Effector memory CD4-positive, alpha-beta T cell (primary cell): ENCODE data around the gene BTBD9.

Experiments
- DNase-seq, 3 donors: peaks; one replicate each; pipeline ENCODE4 v3.0.0-alpha.2; 2020
- H3K27ac ChIP-seq: 2 replicates; pipeline ENCODE4 v1.7.0; 2013; ENCODE audit warnings: mild to moderate bottlenecking, low read length, moderate library complexity; ENCODE audit not compliant: insufficient read depth, poor library complexity, severe bottlenecking
- H3K27me3 ChIP-seq: replicated peaks from 2 replicates; pipeline ENCODE4 v1.7.0; 2013; ENCODE audit warnings: mild to moderate bottlenecking, low read length; ENCODE audit not compliant: insufficient read depth, control insufficient read depth, poor library complexity, severe bottlenecking
- H3K36me3 ChIP-seq: 2 replicates; pipeline ENCODE4 v1.7.0; 2013; ENCODE audit warnings: mild to moderate bottlenecking, low read length, moderate library complexity; ENCODE audit not compliant: control insufficient read depth, insufficient read depth
- H3K4me1 ChIP-seq: 2 replicates; pipeline ENCODE4 v1.7.0; 2013; ENCODE audit warnings: low read length, mild to moderate bottlenecking; ENCODE audit not compliant: control insufficient read depth, insufficient read depth, poor library complexity, severe bottlenecking
- H3K4me3 ChIP-seq: 2 replicates; pipeline ENCODE4 v1.7.0; 2013; ENCODE audit warnings: low read length, low read depth, mild to moderate bottlenecking; ENCODE audit not compliant: insufficient read depth, poor library complexity, severe bottlenecking
- H3K9me3 ChIP-seq: 2 replicates; pipeline ENCODE4 v1.7.0; 2013; ENCODE audit warnings: mild to moderate bottlenecking, low read length, moderate library complexity; ENCODE audit not compliant: control insufficient read depth

The BTBD9 gene

GRCh38 chr6:38387971-38388370 lies 251.8 kb downstream of the BTBD9 start:
- no peaks in the 10 kb centered on the region for H3K36me3 ChIP-seq
- H3K9me3 ChIP-seq: no peaks in the 10 kb centered on the region
- H3K27me3 ChIP-seq: no peaks in the 10 kb centered on the region
- no peak for DNase-seq
- no peak overlapping the region for H3K27ac ChIP-seq
- no peak overlapping the region for H3K4me3 ChIP-seq
- H3K4me1 ChIP-seq: no peaks in the 10 kb centered on the region

- Histone ChIP-seq H3K27ac (no peak overlapping the region), H3K9me3 (no peaks in the 10 kb centered on the region), H3K36me3 (no peaks in the 10 kb centered on the region)
Measured at GRCh38 chr6:38387461-38387860, 252.3 kb downstream of the BTBD9 start.

GRCh38 chr6:38378801-38379200 lies 260.9 kb downstream of the BTBD9 start:
- H3K9me3 ChIP-seq: no peaks in the 10 kb centered on the region
- H3K27ac ChIP-seq: no peak overlapping the region
- no peak for DNase-seq
- H3K4me3 ChIP-seq: no peak overlapping the region
- H3K4me1 ChIP-seq: no peaks in the 10 kb centered on the region
- no peaks in the 10 kb centered on the region for H3K36me3 ChIP-seq
- no peaks in the 10 kb centered on the region for H3K27me3 ChIP-seq

More at GRCh38 chr6:38387461-38387860, 252.3 kb downstream of the BTBD9 start:
- DNase-seq: no peak
- H3K4me3 ChIP-seq: no peak overlapping the region
- no peaks in the 10 kb centered on the region for H3K4me1 ChIP-seq
- H3K27me3 ChIP-seq: no peaks in the 10 kb centered on the region

GRCh38 chr6:38375937-38376336 lies 263.8 kb downstream of the BTBD9 start:
- H3K4me3 ChIP-seq: no peak overlapping the region
- no peak overlapping the region for H3K27ac ChIP-seq
- H3K36me3 ChIP-seq: no peaks in the 10 kb centered on the region
- no peak for DNase-seq
- no peaks in the 10 kb centered on the region for H3K4me1 ChIP-seq
- H3K27me3 ChIP-seq: no peaks in the 10 kb centered on the region
- H3K9me3 ChIP-seq: no peaks in the 10 kb centered on the region

GRCh38 chr6:38375341-38375740 lies 264.4 kb downstream of the BTBD9 start:
- no peak for DNase-seq
- H3K27me3 ChIP-seq: no peaks in the 10 kb centered on the region
- H3K4me1 ChIP-seq: no peaks in the 10 kb centered on the region
- H3K36me3 ChIP-seq: no peaks in the 10 kb centered on the region
- H3K9me3 ChIP-seq: no peaks in the 10 kb centered on the region
- H3K4me3 ChIP-seq: no peak overlapping the region
- no peak overlapping the region for H3K27ac ChIP-seq

GRCh38 chr6:38371881-38372280 lies 267.8 kb downstream of the BTBD9 start:
- H3K4me3 ChIP-seq: no peak overlapping the region

GRCh38 chr6:38370653-38371601 lies 268.8 kb downstream of the BTBD9 start:
- no peak overlapping the region for H3K4me3 ChIP-seq
- no peaks in the 10 kb centered on the region for H3K36me3 ChIP-seq
- DNase-seq: no peak
- H3K27ac ChIP-seq: no peak overlapping the region
- no peaks in the 10 kb centered on the region for H3K4me1 ChIP-seq
- H3K27me3 ChIP-seq: no peaks in the 10 kb centered on the region
- no peaks in the 10 kb centered on the region for H3K9me3 ChIP-seq

More at GRCh38 chr6:38371881-38372280, 267.8 kb downstream of the BTBD9 start:
- H3K36me3 ChIP-seq: no peaks in the 10 kb centered on the region
- H3K27me3 ChIP-seq: no peaks in the 10 kb centered on the region
- H3K27ac ChIP-seq: no peak overlapping the region
- no peaks in the 10 kb centered on the region for H3K9me3 ChIP-seq
- DNase-seq: no peak
- H3K4me1 ChIP-seq: no peaks in the 10 kb centered on the region

- Histone ChIP-seq H3K9me3 (no peaks in the 10 kb centered on the region), H3K4me1 (no peaks in the 10 kb centered on the region), H3K27me3 (no peaks in the 10 kb centered on the region), H3K27ac (no peak overlapping the region), H3K36me3 (no peaks in the 10 kb centered on the region), H3K4me3 (no peak overlapping the region)
- no peak for DNase-seq
Measured at GRCh38 chr6:38367231-38367630, 272.5 kb downstream of the BTBD9 start.

- no peaks in the 10 kb centered on the region for H3K9me3 ChIP-seq
Measured at GRCh38 chr6:38366234-38366633, 273.5 kb downstream of the BTBD9 start.

GRCh38 chr6:38364775-38365174 lies 275.0 kb downstream of the BTBD9 start:
- H3K4me3 ChIP-seq: no peak overlapping the region
- H3K36me3 ChIP-seq: no peaks in the 10 kb centered on the region
- no peaks in the 10 kb centered on the region for H3K27me3 ChIP-seq
- H3K9me3 ChIP-seq: no peaks in the 10 kb centered on the region
- no peaks in the 10 kb centered on the region for H3K4me1 ChIP-seq
- DNase-seq: no peak
- H3K27ac ChIP-seq: no peak overlapping the region

More at GRCh38 chr6:38366234-38366633, 273.5 kb downstream of the BTBD9 start:
- Histone ChIP-seq H3K4me1 (no peaks in the 10 kb centered on the region), H3K27ac (no peak overlapping the region), H3K36me3 (no peaks in the 10 kb centered on the region), H3K27me3 (no peaks in the 10 kb centered on the region), H3K4me3 (no peak overlapping the region)
- no peak for DNase-seq
